ENCODE data around the gene RNU1-2.
"Not testable (repeated sequence)": the region's sequence is repeated elsewhere in the genome, so short reads cannot be mapped to it uniquely, and the experiment has no call there.

- TF ChIP-seq CTCF (IDR thresholded peaks at IDR 0.05; ENCODE audit: insufficient read depth, low read depth, low read length); EZH2 (IDR thresholded peaks at IDR 0.05; ENCODE audit: insufficient read depth, low read length): not testable (repeated sequence)
Measured at GRCh38 chr1:16863024-16863423, 32.8 kb upstream of the RNU1-2 start.

Measured in astrocyte (in vitro differentiated cells and primary cell).